Keratinocyte (primary cell): ENCODE measurements around the gene CSDE1.

Experiments used
- EZH2 ChIP-seq: IDR thresholded peaks from one replicate; pipeline ENCODE4 v1.6.1; 2012; ENCODE audit warnings: inconsistent platforms, mild to moderate bottlenecking, low read length, moderate library complexity
- TF ChIP-seq, protein P1 (sequence below), 3 experiments: IDR thresholded peaks in 1 of 3; conservative IDR thresholded peaks in 1 of 3; optimal IDR thresholded peaks in 1 of 3; 2 replicates in 2 of 3; 3 replicates in 1 of 3; pipeline versions ENCODE3 to v1.5.1; 2011; ENCODE audit warnings: low read length in 3 of 3, mild to moderate bottlenecking in 3 of 3, moderate library complexity in 2 of 3, control low read depth in 1 of 3, inconsistent platforms in 1 of 3; ENCODE audit not compliant: insufficient read depth in 2 of 3; ENCODE audit errors: extremely low read depth in 1 of 3

- TF ChIP-seq, protein P1, sequence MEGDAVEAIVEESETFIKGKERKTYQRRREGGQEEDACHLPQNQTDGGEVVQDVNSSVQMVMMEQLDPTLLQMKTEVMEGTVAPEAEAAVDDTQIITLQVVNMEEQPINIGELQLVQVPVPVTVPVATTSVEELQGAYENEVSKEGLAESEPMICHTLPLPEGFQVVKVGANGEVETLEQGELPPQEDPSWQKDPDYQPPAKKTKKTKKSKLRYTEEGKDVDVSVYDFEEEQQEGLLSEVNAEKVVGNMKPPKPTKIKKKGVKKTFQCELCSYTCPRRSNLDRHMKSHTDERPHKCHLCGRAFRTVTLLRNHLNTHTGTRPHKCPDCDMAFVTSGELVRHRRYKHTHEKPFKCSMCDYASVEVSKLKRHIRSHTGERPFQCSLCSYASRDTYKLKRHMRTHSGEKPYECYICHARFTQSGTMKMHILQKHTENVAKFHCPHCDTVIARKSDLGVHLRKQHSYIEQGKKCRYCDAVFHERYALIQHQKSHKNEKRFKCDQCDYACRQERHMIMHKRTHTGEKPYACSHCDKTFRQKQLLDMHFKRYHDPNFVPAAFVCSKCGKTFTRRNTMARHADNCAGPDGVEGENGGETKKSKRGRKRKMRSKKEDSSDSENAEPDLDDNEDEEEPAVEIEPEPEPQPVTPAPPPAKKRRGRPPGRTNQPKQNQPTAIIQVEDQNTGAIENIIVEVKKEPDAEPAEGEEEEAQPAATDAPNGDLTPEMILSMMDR (optimal IDR thresholded peaks at IDR 0.05 in 1 of 3, IDR thresholded peaks at IDR 0.05 in 1 of 3, conservative IDR thresholded peaks at IDR 0.05 in 1 of 3; ENCODE audit: extremely low read depth in 1 of 3, insufficient read depth in 2 of 3, low read length in 3 of 3) = no peak
- TF ChIP-seq EZH2 = no peak
These were observed 37.3 kb downstream of the CSDE1 start for GRCh38 chr1:114720492-114720891.
